C4-2B (cell line): Measurements from ENCODE around the gene INS.

ENCODE experiments used
- ZFX ChIP-seq: fragments of 450-650 bp; IDR thresholded peaks from 2 replicates; pipeline ENCODE4 v1.6.1; 2017
- TF ChIP-seq, protein P1 (sequence below): fragments of 450-650 bp; conservative IDR thresholded peaks from 2 replicates; pipeline ENCODE4 v1.5.1; 2017; ENCODE audit warnings: mild to moderate bottlenecking

DNA sequence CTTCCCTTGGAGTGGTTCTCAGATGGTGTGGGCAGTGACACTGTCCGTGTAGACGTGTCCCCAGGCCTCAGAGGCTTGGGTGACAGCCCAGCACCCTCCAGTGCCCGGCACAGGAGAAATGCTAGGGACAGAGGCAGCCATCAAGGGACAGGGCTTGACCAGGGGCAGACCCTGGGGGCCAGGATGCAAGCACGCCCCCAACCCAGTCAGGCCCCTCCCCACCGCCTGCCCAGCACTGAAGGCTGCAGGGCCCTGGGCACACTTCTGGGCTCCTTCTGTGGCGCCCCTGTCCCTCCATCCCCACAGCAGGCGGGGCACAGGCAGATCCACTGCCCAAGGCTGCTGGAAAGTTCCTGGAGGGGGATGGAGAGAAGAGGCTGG, 32.9 kb downstream of the INS start:
- TF ChIP-seq, protein P1, sequence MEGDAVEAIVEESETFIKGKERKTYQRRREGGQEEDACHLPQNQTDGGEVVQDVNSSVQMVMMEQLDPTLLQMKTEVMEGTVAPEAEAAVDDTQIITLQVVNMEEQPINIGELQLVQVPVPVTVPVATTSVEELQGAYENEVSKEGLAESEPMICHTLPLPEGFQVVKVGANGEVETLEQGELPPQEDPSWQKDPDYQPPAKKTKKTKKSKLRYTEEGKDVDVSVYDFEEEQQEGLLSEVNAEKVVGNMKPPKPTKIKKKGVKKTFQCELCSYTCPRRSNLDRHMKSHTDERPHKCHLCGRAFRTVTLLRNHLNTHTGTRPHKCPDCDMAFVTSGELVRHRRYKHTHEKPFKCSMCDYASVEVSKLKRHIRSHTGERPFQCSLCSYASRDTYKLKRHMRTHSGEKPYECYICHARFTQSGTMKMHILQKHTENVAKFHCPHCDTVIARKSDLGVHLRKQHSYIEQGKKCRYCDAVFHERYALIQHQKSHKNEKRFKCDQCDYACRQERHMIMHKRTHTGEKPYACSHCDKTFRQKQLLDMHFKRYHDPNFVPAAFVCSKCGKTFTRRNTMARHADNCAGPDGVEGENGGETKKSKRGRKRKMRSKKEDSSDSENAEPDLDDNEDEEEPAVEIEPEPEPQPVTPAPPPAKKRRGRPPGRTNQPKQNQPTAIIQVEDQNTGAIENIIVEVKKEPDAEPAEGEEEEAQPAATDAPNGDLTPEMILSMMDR = no peak
- no peak for TF ChIP-seq ZFX
